GM21717 (cell line): ENCODE results near the gene CTSZ.
"Not testable (repeated sequence)": the region's sequence is repeated elsewhere in the genome, so short reads cannot be mapped to it uniquely, and the experiment has no call there.

Experiments used
- ATAC-seq: cut with Tn5 transposase; IDR thresholded peaks from one replicate; pipeline ENCODE4 v1.9.1; 2021; ENCODE audit warnings: mild to moderate bottlenecking, moderate library complexity; ENCODE audit not compliant: unreplicated experiment

CTSZ gene

DNA sequence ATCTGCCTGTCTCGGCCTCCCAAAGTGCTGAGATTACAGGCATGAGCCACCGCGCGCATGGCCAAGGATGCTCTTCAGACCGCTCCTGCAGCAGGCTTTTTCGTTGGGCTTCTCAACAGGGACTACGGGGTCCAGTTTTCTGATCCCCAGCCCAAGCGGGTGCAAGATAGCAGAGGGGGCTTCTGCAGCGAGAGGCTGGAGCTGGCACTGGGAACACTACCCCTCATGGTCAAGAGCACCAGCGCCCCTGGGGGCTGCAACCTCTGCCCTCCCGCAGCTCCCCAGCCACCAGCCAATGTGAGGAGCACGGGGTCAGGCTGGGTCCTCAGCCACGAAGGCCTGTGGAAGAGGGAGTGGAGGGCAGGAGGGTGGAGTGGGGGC, 6.0 kb downstream of the CTSZ start:
- no peak for ATAC-seq

DNA sequence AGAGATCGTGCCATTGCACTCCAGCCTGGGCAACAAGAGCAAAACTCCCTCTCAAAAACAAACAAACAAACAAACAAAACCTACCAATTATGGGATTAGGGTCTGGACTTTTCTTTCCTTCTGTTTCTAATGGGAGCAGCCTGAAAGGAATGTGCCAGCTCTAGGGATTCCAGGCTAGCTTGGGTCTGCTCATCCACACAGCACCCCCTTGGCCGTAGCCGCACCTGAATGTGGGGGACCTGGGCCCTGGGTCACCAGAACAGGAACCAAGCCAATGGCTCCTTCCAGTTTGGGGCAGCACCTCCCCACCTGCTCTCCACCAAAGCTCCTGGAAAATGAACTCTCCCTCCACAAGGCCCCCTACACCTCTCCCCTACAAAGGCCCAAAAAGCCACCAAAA, 6.7 kb downstream of the CTSZ start:
- no peak for ATAC-seq

DNA sequence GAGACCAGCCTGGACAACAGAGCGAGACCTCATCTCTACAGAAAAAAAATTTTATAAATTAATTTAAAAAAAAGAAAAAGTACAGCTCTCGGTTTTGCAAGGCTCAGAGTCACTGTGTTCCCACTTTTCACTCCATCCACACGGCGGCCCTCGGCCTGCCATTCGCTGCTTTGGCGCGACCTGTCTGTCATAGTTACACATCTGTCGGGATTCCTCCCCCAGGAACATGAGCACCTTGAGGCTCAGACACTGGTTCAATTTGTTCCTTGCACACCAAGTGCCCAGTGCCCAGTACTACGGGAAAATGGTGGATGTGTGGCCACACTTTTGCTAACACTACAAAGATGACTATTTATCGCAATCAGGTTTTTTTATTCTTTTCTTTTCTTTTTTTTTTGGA, 8.4 kb downstream of the CTSZ start:
- ATAC-seq: no peak

DNA sequence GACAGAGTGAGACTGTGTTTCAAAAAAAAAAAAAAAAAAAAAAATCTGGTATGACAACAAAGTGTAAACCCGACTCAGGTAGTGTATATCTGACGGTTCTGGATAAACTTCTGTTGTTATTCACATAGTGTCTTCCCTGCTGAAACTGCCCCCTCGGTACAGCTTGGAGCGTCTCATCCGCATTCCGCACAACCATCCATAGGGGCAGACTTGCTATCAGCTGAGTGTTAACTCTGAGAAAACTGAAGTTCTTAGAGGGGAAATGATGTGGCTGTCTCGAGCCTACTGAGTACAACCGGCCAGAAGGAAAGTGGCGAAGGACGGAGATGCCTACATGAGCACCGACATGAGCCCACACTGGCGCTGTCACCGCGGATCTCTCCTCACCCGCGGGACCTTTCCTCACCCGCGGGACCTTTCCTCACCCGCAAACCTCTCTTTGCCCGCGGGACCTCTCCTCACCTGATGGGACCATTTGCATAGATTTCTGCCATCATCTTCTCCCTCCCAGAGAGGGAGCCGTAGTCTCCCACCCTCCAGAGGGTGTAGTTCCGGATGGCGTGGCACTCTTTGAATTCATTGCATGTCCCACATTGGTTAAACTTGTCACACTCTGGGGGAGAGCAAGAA, 9.8 kb downstream of the CTSZ start:
- no peak for ATAC-seq

DNA sequence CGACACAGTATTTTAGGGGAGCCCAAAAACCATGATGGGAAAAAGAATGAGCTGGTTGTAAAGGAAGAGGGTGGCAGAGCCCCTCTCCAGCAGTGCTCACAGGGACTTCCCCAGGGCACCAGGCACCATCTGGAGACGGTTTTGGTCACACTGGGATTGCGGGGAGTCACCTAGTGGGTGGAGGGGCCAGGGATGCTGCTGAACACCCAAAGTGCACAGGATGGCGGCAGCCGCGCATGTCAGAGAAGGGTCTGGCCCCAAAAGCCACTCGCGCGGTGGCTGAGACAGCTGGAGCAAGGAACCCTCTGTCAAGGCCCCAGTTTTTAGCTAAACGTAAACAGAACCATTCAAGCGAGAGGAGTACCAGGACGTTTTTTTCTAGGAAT, 10.8 kb downstream of the CTSZ start:
- ATAC-seq: no peak

DNA sequence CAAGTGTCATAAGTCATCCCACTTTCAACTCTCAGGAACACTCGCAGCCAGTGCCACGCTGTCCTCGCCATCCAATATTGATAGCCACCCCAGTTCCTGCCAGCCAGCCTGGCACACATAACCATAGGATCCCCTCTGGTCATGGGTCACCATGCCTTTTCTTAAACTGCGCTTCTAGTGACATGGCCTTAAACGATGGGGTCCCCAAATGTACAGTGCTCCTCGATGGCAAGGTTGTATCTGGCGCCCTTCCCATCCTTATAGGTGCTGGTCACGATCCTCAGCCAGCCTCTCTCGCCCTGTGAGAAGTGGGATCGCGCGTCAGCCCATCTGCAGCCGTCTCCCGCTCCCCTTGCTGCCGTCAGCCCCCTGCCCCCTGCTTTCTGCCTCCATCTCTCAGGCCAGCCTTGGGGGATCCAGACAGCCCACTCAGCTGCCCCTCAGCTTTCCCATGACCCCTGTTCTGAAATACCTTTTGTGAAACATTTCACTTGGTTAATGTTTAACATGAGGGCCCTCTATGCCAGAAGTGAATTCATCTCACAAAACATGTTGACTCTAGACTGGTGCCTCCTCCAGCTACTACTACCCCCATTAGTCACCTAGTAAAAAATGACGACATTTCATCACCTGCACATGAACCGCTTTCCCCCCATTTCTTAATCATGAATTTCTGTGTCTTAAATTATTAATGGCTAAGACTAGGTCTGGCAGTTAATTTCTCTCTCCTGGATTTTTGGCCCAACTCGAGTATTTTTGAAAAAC, 11.4 kb downstream of the CTSZ start:
- no peak for ATAC-seq

DNA sequence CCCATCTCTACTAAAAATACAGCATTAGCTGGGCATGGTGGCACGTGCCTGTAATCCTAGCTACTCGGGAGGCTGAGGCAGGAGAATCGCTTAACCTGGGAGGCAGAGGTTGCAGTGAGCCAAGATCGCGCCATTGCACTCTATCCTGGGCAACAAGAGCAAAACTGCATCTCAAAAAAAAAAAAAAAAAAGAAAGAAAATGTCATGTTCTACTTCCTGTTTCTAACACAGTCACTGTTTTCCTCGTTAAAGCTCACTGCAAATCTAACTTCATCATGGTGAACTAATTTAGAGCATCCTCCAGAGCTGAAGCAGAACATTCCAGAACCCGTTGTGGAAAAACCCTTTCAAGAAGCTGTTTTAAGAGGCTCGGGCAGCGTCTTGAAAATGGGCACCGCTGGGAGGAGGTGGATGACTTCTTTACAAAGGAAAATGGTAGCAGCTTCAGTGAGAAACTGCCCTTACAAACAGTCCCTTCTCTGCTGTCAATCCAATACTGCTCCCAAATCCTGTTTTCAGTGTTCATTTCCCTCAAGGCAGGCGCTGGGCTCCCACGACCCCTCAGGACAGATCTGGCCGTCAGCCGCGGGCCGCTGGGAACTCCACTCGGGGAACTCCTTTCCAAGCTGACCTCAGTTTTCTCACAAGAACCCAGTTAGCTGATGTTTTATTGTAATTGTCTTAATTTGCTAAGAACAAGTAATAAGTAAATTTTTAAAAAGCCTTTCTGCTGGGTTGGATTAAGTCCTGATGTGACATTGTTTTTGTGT, 12.5 kb downstream of the CTSZ start:
- ATAC-seq: no peak

DNA sequence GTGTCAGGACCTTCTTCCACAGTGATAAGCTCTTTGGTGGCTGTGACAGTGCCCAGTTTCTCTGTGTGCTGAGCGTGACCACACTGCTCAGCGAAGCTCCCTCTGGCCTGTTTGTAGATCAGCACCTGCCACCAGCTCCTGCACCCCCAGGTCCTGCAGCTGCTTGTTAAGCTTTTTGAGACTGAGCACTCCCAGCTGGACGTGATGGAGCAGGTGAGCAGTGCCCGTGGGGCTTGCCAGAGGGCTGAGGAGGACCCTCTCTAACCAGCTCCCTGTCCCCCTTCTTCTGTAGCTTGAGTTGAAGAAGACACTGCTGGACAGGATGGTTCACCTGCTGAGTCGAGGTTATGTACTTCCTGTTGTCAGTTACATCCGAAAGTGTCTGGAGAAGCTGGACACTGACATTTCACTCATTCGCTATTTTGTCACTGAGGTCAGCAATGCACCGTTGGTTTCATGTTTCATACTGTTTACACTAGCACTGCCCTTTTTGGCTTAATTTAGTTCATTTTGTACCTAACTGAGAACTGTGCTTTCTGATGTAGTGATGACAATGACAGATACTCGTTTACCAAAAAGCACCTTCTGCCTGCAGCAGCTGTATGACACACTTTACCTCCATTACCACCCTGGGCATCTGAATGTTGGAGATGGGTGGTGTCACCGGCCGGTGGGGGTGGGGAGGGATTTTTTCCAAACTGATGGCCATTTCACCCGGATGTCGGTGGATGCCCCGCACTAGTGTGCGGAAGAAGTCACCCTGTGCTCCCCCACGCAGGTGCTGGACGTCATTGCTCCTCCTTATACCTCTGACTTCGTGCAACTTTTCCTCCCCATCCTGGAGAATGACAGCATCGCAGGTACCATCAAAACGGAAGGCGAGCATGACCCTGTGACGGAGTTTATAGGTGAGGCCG, 13.5 kb downstream of the CTSZ start:
- no peak for ATAC-seq

DNA sequence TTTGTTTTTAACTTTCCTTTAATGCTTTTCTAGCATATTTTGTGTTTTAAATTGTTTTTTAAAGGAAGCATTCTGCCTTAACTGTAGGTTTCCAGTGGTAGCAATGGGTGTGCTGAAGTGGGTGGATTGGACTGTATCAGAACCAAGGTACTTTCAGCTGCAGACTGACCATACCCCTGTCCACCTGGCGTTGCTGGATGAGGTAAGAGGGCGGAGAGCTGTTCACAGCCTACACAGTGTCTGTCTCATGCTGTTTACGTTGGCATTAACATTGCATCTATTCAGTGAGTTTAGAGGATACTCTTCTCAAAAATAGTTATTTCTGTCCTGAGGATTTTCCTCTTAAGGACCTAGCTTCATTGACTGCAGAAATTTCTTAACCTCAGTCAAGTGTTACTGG, 14.1 kb downstream of the CTSZ start:
- ATAC-seq: no peak

DNA sequence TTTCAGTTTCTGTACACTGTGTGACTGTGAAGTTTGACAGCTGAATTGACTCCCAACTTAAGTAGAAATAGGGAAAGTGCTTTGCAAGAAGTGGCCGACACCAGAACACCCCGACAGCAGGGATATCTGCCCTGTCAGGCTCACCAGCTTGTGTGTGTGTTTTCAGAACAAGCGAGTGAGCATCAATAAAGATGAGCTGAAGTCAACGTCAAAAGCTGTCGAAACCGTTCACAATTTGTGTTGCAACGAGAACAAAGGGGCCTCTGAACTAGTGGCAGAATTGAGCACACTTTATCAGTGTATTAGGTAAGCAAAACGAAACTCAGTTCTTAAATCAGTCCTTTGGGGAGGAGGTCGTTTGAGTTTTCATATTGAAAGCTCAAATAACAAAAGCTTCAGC, 15.3 kb downstream of the CTSZ start:
- no peak for ATAC-seq

DNA sequence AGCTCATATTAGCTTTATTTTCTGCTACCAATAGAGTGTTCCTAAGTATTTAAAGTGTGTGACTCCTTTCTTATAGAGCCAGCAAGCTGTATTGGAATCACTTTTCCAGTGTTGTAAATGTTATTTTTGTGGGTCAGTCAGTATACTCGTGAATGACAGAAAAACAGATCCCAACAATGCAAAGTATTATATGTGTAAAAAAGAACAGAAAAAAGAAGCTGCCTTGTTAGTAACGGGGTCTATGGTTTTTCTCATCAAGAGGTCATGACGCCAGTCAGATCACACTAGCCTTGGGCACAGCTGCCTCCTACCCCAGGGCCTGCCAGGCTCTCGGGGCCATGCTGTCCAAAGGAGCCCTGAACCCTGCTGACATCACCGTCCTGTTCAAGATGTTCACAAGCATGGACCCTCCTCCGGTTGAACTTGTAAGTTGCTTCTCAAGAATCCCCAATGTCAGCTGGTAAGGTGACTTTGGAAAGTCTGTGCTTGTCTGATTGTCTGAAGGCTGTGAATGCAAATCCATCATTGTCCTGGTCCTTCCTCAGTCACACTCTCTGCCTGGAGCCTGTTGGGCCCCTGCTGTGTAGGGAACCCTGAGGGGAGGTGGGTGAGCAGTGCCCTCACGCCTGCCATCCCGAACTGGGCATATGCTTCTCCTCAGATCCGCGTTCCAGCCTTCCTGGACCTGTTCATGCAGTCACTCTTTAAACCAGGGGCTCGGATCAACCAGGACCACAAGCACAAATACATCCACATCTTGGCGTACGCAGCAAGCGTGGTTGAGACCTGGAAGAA, 16.2 kb downstream of the CTSZ start:
- ATAC-seq: no peak

DNA sequence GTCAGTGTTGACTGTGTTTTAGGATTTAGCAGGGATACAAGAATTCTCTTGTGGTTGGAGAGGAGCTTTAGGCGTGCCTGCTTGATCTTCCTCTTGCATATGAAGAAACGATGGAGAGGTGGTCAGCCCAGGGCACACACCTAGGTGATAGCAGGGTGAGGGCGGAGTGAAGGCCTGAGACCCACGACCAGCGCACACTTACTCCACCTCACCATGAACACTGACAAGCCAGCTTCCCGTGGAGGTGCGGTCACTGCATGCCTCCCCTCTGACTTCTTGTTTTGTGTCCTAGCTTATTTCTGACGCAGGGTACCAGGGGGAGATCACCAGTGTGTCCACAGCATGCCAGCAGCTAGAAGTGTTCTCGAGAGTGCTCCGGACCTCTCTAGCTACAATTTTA, 17.9 kb downstream of the CTSZ start:
- ATAC-seq: no peak

DNA sequence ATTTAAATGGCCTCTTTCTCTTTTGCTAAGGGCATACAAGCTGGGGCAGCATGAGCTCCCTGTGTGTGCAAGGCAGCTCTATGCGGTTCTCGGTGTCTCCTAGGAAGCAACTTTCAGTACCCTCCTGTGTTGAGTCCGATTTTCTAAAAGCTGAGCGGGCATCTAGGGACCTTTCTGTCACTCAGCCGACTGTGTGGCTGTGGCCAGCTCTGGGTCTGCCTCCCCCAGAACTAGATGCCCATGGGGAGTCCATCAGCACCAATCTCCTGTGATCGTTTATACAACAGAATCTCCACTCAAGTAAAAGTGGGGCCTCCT, 18.5 kb downstream of the CTSZ start:
- ATAC-seq: no peak

DNA sequence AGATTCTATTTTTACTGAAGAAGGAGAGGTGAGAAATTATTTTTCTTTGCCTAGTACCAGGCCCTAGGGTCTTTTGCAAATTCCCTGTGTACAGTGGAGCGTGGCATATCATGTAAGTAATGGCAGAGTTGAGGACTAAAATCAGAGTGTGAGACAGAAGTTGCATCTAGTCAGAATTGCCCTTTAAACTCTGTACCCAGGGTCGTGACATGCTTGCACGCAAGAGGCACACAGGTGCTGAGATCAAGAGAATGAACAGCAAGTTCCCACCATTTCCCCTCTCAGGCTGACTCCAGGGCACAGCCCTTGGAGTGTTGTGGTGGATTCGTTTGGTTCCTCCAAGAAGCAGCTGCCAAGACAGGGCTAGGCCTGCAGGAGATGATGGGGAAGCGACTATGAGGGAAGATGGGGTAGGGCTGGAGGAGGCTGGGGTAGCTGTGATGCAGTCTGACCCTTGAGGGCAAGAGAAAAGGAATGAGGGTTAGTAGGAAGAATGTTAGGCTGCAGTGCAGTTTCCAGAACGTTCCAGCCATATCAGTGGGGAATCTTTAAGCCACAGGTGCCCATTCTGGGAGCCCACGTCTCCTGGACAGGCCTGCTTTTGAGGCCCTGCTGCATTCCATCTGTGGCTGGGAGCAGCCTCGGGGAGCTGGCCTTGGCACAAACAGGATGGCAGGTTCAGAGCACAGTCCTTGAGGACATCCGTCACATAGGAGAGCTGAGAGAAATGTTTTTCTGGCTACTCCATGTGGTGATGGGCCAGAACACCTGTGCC, 19.1 kb downstream of the CTSZ start:
- ATAC-seq: no peak

DNA sequence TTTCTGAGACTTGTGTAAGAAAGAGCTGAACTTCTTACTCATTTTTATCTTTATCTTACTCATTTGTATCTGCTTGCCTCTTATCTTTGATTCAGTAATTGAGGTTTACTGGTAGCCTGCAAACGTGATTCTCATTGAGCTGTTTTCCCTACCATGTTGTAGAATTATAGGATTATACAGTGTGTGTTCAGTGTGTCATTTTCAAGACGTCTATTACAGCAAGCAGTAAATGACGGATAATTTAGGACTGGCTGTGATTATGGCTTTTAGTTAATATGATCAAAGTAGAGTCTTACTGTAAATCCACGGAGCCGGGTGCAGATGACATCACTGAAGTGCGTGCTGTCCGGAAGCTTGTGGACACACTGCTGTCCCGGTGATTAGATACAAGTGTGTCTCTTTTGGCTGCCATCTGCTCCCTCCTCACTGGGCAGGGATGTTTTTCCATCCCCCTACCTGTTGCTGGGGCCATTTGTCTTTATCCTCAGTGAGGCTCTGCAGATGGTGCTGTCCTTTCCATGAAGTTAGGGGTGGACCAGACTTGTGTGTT, 20.0 kb downstream of the CTSZ start:
- ATAC-seq: no peak

DNA sequence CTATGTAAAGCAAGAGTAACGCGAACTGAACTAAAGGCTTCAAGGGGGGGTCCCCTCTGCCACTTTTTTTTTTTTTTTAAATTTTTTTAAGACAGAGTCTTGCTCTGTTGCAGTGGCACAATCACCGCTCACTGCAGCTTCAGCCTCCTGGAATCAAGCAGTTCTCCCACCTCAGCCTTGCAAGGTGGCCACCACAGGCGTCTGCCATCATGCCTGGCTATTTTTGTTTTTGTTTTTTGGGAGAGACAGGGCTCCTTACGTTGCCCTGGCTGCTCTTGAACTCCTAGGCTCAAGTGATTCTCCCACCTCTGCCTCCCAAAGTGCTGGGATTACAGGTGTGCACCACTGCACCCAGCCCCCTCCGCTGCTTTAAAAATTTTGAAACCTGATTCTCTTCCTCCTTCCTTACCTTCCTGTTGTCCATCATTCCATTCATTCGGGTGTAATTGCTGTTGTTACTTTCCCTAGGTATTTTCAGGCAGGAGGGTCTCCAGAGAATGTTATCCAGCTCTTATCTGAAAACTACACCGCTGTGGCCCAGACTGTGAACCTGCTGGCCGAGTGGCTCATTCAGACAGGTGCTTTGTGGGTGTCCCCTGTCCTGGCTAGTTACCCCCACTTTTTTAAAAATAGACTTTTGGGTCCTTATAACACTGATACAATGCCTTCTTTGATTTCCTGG, 20.6 kb downstream of the CTSZ start:
- no peak for ATAC-seq

DNA sequence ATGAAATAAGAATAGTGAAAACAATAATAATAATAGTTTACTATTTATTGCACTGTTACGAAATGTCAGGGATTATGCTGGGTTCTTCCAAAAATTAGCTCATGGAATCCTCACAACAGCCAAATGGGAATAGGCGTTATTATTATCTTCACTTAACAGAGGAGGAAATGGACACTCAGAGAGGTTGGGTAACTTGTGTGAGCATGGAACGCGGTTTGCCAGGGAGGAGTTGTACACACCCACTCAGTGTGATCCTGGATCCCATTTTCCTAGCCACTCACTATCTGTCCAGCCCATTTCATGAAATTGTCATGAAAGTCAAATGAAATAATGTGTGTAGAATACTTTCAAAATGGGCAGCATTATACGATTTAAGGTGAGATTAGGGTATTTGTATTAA, 21.4 kb downstream of the CTSZ start:
- no peak for ATAC-seq

DNA sequence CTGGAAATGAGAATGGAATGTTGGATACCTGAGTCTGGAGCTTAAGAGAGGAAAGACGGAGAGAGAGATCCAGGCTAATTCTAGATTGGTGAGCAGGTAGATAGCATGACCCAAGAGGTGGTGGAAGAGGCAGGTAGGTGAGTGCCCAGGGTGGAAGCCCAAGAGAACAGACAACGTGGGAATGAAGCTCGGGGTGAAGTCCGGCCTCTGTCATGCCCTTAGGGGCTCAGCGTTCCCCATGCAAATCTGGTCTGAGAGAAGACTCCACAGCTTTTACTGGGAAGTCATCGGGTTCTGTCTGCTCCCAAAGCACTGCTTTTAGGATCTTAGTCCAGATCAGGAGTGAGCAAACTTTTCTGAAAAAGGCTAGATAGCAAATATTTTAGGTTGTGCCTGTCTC, 22.4 kb downstream of the CTSZ start:
- no peak for ATAC-seq

DNA sequence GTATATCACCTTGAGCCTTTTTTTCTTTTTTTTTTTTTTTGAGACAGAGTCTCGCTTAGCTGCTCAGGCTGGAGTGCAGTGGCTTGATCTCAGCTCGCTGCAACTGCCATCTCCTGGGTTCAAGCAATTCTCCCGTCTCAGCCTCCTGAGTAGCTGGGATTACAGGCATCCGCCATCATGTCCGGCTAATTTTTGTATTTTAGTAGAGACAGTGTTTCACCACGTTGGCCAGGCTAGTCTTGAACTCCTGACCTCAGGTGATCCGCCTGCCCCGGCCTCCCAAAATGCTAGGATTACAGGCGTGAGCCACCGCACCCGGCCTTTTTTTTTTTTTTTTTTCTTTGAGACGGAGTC, 24.0 kb downstream of the CTSZ start:
- ATAC-seq: not testable (repeated sequence)
